HG02678 (cell line): ENCODE measurements around the gene PPP4R3B.

Experiments used
- ATAC-seq: cut with Tn5 transposase; IDR thresholded peaks from one replicate; pipeline ENCODE4 v1.9.1; 2021; ENCODE audit warnings: mild to moderate bottlenecking, moderate library complexity; ENCODE audit not compliant: unreplicated experiment

Gene PPP4R3B

DNA sequence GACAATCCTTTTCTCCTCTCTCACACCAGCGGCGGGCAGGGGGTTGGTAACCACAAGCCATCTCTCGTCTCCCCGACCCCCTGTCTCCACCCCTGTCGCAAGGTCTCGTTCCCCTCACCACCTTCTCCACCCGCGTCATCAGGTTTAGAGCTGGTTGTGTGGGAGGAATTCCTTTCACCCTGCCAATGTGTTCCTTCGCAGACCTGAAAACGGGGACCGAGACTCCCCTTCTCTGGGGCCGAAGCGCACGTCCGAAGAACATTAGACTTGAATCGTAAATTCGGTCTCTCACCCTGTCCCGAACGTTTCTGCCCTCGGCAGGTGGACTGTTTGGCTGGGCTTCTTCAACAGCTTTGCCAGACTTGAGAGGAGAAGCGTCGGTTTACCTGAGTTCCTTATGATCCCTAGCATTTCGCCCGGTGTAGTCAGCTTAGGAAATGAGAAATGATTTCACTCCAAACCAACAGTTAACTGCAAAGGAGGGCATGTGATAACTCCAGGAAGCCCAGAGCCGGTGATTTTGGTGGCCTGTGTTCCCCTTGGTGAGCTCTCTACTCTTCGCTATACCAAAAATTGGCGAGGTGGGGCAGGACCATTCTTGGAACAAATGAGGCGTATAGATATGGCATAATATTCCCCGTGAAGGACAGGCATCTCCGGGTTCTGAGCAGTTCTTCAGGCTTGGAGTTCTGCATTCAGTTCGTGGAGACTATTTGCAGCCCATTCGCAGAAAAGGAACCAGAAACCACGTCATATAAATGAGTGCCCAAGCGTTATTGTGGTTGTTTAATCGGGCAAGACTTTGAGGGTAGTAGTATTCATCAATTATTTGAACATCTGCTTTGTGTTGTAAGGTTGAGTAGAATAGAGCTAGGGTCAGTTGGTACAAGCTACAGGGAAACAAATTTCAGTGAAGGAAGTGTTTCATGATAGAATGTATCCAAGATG is 97.2 kb downstream of the PPP4R3B start:
- peak; percentile 11 for ATAC-seq

GRCh38 chr2:55518841-55519165 is 98.6 kb downstream of the PPP4R3B start:
- ATAC-seq, result peak; percentile 5

DNA sequence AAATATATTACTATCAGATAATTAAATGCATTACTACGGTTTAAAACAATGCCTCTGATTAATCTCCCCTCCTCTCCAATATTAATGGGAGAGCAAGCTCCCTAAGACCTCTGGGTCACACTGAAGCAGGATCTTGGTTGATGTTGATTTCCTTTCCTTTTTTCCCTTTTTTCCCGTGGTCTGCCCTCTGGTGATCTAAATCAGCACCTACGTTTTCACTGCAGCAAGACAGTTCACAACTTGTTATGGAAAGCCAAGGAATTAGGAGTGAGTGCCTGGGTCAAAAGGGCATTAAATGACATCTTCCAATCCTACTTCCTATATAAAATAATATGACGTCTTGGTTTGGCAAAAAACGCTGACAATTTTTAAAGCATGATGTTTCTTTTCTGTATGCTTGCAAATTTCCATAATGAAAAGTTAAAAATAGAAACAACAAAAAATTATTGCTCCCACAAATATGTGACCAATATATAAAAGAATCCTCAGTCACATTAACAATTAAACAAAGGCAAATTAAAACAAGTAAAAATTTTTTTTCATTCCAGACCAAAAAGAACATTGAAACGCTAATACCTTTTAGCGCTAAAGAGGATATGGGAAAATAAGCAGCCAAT is 105.8 kb downstream of the PPP4R3B start:
- ATAC-seq, result no peak

GRCh38 chr2:55502590-55503141 is 114.8 kb downstream of the PPP4R3B start:
- no peak for ATAC-seq

- no peak for ATAC-seq
Observed at GRCh38 chr2:55500025-55500424, 117.4 kb downstream of the PPP4R3B start.

DNA sequence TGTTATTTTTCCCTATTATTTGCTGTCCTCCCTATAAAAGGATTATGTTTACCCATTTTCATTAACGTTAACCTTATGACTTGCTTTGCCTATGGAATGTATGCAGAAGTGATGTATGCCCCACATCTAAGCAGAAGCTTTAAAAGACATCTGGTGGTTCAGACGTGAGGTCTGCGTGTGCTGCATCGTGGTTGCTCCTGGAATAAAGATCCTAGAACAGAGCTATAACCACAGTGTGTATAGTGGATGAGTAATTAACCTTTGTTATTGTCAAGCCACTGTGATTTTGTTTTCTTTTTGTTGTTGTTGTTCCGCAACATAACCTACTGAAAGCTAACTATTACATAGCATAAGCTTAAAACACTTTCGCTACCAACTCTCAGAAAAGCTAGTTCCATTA is 118.8 kb downstream of the PPP4R3B start:
- ATAC-seq, result no peak
